GM20000 (cell line): Measurements from ENCODE around the gene MSX1.
A peak's percentile ranks its signal among the peaks of the same experiment; 100 is the strongest.

Experiments
- DNase-seq: peaks from one replicate; pipeline ENCODE4 v3.0.0; 2012; ENCODE audit warnings: low spot score
- CTCF ChIP-seq: IDR thresholded peaks from 2 replicates; pipeline ENCODE4 v1.5.1; 2012; ENCODE audit warnings: mild to moderate bottlenecking, control low read depth; ENCODE audit errors: extremely low read depth, missing control alignments

Gene MSX1

DNA sequence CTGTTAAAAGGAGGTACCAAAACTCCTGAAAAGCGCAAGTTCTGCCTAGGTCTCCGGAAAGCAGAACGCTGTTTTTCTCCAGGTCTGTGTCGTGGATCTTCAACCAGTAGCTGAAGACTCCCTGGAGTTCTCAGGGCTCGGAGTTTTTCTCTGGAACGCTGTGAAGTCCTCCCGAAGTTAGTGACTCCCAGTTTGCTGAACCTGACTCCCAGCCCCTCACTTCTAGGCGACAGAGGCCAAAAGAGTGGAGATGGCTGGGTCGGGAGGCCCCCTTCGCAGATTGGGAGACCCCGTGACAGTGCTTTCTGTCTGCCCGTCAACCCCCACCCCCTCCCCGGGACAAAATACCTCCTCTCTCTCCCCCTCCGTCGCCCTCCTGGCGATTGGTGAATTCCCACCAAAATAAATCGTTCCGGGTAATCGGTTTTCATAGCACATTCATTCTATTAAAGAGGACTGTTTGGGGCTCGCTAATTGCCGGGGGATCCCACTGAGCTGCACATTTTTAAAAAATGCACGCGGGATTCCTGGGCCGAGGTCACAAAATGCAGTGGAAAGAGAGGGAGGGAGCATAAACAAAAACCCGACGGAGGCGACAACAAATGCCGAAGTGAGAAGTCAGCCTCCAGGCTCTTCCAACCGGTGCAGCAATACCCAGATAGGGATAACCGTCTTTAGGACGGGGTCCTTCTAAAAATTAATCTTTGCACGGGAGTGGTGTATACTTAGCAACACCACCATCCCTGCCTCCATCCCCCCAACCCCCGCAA is 4.0 kb upstream of the MSX1 start:
- no peak for TF ChIP-seq CTCF
- DNase-seq = no peak

GRCh38 chr4:4856071-4857000 is 3.1 kb upstream of the MSX1 start:
- peak; percentile 36 for DNase-seq
- TF ChIP-seq CTCF = no peak

DNA sequence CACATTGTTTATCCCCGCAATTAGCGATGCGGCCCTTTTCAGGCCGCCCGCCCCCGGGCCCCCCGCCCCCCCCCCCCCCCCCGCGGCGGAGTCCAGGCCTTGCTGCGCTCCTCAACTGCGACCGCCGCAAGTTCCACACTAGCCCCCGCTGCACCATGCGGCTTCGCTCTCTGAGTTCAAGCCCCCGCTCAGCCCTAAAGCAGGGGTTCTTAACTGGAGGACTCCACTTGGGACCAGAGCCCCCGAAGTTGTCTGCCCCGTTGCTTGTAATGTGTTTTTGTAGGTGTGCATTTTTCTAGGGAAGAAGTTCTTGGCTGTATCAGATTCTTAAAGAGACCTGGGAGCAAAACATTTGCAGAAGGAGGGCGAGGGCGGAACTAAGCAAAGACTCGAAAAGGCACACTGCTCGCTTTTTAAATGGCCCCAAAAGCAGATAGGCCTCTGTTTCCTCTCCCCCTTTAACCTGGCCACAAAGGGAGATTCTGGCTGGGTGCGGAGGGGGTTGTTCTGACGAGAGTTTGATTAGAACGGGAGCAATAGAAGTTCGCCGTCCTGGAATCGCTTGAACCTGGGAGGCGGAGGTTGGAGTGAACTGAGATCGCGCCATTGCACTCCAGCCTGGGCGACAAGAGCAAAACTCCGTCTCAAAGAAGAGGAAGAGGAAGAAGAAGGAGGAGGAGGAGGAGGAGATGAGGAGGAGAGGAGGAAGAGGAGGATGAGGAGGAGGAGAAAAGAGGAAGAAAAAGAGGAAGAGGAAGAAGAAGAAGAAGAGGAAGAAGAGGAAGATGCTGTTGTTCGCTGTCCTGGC is 2.3 kb upstream of the MSX1 start:
- TF ChIP-seq CTCF = no peak
- no peak for DNase-seq

GRCh38 chr4:4857809-4858508 is 1.5 kb upstream of the MSX1 start:
- peak; percentile 25 for DNase-seq
- TF ChIP-seq CTCF = no peak

GRCh38 chr4:4858527-4859324 is 739 bp upstream of the MSX1 start:
- TF ChIP-seq CTCF = no peak
- DNase-seq = peak; percentile 31
